ENCODE data around the gene TTC28. TPM values are rescaled to one million over a fixed set of nuclear protein-coding genes. Genes with fewer than 3 reads are reported as not detected.

TTC28 gene
- total and polyA plus RNA-seq, 2 donors (not counting 3 experiments of a cell fraction or from before 2014, with no cell fraction given) = 16.5 to 51.1 TPM

- ChIA-PET POLR2A (no interaction called here), CTCF (interaction anchor here (0.9 to 2.2 kb wide), 6 partner anchors 9 to 120 kb away, joined by 3 to 11 read pairs (median 4); no protein-coding TSS in a partner anchor)
- intact Hi-C loops (cut with micrococcal nuclease) = no loop called here
- no peaks in the 10 kb centered on the region for H3K27me3 ChIP-seq (ENCODE audit: control insufficient read depth in 2 of 2, insufficient read depth in 2 of 2, low read length in 2 of 2)
- H3K4me3 ChIP-seq (replicated peaks in 1 of 3; ENCODE audit: insufficient read depth in 1 of 3, low read depth in 1 of 3, low read length in 3 of 3) = no peak overlapping the region
- no peaks in the 10 kb centered on the region for H3K9me1 ChIP-seq (replicated peaks; ENCODE audit: control insufficient read depth, extremely low read depth, insufficient read depth, low read length)
- H3K4me1 ChIP-seq (ENCODE audit: control insufficient read depth, extremely low read depth, insufficient read depth, low read length) = no peaks in the 10 kb centered on the region
- no peak overlapping the region for H3K4me2 ChIP-seq (ENCODE audit: insufficient read depth, low read length)
- no TSS peak for BruUV-seq (replicated peaks)
- H3K27ac ChIP-seq (ENCODE audit: insufficient read depth, low read depth, low read length) = no peak overlapping the region
- H2AFZ ChIP-seq (ENCODE audit: low read depth, low read length) = no peak overlapping the region
- H3K9ac ChIP-seq (replicated peaks; ENCODE audit: extremely low read depth, insufficient read depth, low read length) = no peak overlapping the region
- H3K36me3 ChIP-seq (ENCODE audit: control insufficient read depth in 2 of 2, extremely low read depth in 1 of 2, insufficient read depth in 2 of 2, low read length in 2 of 2) = peaks cover 0 to 12% of the 10 kb centered on the region in 2 experiments
- H3K9me3 ChIP-seq (replicated peaks; ENCODE audit: control insufficient read depth, insufficient read depth, low read length) = no peaks in the 10 kb centered on the region
- H3K79me2 ChIP-seq (ENCODE audit: control insufficient read depth, insufficient read depth, low read length) = no peaks in the 10 kb centered on the region
- dilution Hi-C loops (cut with MboI; ENCODE audit: extremely low pct_ligation_motif_present, low sequenced_read_pairs) = no loop called here
- DNase-seq (ENCODE audit: low read depth, low spot score) (no peak), FAIRE-seq (no peak)
- no peak for TF ChIP-seq EZH2 (IDR thresholded peaks at IDR 0.05; ENCODE audit: borderline replicate concordance, low read depth, low read length, severe bottlenecking)
- TF ChIP-seq CTCF (IDR thresholded peaks at IDR 0.05; ENCODE audit: extremely low read depth in 1 of 2, insufficient read depth in 1 of 2, low read depth in 1 of 2, low read length in 2 of 2) = no peak
- no peak for TF ChIP-seq POLR2A (IDR thresholded peaks at IDR 0.05; ENCODE audit: low read depth, low read length)
- no peak for TF ChIP-seq MYC (IDR thresholded peaks at IDR 0.05; ENCODE audit: low read depth, low read length)
- TF ChIP-seq POLR2AphosphoS5 (IDR thresholded peaks at IDR 0.05; ENCODE audit: insufficient read depth, low read depth, low read length) = no peak
- no peak for TF ChIP-seq JUN (IDR thresholded peaks at IDR 0.05; ENCODE audit: borderline replicate concordance, insufficient read depth, insufficient read length, low read depth)
- no peak for TF ChIP-seq GATA2 (IDR thresholded peaks at IDR 0.05; ENCODE audit: insufficient read depth, insufficient read length, low read depth, low read length)
- no peaks in the 10 kb centered on the region for H4K20me1 ChIP-seq (replicated peaks; ENCODE audit: control insufficient read depth, extremely low read depth, insufficient read depth, low read length)
Observed at GRCh38 chr22:27998511-27999410, 680.9 kb downstream of the TTC28 start.

Data from endothelial cell of umbilical vein (primary cell).